IPS-NIHi7 (cell line): ENCODE results near the gene IL6ST.

ENCODE experiments used
- DNase-seq: peaks from one replicate; pipeline ENCODE4 v3.0.0; 2012; ENCODE audit warnings: mixed read lengths; ENCODE audit errors: extremely low spot score

The IL6ST gene

DNA sequence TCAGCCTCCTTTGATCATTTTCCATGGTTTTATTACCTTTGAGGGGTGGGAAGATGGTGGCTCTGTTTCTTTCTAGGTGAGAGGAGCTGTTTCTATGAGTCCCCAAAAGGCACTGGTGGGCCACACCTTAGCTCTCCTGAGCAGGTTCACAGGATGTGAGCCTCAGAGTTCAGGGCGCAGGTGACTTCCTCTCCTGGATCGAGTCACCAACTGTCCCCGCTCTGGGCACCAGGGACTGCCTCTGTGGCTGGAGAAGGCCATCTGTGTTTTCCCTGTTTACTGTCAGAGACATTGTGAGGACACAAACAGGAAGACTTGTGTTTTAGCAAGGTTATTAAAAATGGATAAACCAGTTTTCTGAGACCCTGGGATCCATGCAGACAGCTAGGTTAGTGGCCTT is 75.1 kb downstream of the IL6ST start:
- no peak for DNase-seq

DNA sequence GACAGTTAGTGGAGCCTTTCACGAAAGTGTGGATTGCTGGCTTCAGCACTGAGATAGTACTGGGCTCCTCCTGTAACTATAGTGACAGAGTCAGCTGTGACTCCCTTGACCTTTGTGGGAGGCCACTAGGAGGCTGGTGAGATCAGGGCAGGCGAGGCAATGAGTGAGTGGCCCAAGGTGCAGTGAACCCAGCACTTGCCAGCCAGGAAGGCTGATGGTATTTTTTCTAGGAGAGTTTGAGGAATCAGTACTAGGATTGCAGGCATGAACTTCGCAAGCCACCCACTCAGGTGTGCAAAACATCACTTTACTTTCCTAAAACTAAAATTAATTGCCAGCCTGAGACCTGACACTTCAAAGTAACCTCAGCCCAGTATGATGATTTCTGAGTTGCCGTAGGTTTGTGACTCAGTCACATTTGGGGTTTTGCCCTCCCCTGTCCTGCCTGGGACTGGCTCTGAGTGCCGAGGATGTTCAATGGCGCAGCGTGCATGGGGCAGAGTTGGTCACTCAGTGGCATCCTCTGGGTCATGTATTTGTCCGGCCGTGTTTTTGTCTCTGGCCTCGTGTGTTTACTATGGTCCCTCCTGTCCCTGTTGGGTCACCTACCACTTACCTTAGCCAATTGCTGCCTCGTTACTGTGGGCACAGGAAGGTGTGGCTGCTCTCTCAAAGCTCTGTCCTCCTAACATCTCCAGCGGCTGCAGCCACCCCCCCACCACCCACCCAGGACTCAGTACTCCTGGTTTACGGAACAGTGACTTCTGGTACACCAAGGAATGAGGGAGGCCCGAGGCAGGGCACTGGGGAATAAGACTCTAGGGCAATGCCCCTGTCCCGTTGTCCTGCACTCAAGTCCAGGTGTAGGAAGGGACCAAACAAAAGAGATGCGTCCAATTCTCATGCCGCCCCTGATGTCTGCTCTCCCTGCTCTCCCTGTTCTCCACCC is 76.4 kb downstream of the IL6ST start:
- DNase-seq, result peak; percentile 3

DNA sequence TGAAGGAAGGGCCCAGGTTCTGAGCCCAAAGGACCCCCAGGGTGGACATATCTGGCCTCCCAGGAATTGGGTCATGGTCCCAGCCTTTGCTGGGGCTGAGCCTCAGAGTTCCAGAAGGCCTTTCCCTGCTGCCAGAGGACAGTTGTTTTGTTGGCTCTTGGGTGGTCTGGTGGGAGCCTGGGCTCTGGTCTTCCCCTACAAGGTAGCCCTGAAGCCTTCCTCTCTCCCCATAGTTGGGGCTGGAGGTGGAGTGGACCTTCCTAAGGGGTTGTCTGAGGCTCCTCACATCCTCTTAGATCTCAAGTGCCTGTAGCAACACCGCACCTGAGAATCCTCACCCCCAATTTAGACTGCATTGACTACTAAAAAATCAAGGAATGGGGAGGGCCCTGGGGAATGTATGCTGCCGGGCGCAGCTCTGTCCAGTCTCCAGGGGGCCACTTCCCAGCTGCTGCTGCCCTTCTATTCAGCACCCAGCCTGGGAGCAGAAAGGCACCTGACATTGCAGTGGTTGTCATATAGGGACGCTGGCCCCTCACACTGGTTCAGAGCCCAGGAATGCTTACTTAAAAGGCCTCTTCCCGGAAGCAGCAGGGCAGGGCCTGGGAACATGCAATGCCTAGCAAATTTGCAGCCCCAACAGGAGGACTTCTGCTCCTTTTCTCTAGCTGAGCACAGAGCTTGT is 77.2 kb downstream of the IL6ST start:
- DNase-seq, result no peak

DNA sequence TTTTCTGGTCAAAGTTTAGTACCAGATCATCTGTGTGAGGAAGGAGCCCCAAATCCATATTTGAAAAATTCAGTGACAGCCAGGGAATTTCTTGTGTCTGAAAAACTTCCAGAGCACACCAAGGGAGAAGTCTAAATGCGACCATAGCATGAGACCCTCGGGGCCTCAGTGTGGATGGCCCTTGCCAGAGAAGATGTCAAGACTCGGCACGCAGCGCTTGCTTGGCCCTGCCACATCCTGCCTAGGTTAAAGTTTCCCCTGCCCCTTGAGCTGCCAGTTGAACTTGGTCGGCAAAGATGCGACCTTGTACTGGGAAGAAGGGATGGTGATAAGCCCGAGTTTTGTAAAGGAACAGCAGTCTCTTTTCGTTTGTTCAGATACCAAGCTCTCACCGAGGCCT is 77.8 kb downstream of the IL6ST start:
- no peak for DNase-seq

DNA sequence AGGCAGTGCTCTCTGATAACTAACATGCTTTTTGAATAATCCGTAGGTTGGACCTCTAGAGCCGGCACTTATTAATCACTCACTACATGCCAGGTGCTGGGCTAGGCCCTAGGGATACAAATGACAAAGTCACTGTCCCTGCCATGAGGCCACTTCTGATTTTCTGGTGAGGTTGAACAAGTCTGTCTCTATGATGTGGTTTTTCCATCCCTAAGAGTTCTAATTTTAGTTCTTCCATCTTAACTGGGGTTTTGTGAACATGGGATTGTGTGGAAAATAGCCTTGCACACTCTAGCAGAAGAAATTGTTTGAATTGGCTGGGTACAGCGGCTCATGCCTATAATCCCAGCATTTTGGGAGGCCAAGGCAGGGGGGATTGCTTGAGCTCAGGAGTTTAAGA is 79.0 kb downstream of the IL6ST start:
- DNase-seq, result no peak

DNA sequence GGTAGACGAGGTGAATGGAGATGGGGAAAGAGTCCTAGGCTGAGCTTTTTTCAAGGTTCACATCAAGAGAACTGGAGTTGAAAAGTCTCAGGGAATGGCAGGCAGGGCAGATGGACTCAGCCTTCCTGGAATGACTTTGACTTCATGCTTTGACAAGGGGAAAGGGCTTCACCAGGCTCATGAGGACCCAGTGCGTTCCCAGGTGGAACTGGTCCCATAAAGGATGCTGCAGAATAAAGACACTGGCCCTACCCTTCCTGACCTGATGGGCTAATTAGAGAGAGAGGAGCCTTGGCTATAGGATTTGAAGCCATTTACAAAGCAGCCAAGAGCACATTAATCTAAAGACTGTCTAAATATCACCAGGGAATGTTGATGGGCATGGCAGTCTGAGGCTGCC is 79.8 kb downstream of the IL6ST start:
- no peak for DNase-seq

DNA sequence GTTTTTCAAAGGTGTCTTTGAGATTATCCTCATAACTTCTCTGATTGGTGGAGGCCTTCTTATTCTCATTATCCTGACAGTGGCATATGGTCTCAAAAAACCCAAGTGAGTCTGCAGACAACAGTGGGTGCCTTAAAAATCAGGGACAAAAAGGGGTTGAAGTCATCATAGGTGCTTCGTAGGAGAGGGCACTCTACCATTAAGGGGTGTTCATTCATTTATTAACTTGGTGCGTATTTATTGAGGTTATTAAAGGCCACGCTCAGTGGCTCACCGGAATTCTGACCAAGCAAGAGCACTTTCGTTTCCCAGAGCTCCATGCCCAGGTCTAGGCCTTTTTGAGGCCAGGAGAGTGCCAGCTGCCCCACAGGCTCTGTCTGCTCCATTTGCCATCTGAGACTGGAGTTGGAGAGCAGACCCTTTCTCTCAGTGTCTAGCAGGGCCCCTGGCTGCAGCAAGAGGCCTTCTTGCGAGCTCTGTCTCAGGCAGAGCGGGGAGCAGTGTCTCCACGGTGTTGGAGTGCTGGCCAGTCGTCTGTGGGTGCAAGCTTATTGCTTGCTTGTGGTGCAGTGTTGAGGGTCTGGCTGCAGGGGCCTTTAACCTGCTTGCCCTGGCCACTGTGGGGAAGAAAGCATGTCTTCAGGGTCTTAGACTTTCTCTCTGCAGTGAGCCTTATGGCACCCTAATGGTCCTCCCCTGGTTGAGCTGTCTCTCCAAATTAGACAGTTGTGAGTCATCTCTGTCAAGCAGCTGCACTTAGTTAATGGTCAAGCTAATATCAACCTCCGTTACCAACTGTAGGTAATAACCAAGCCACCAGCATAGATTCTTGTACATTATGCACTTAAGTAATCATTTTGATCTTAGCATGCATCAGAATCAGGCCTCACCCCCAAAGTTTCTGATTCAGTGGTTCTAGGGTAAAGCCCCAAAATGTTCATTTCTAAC is 81.0 kb downstream of the IL6ST start:
- DNase-seq, result no peak

DNA sequence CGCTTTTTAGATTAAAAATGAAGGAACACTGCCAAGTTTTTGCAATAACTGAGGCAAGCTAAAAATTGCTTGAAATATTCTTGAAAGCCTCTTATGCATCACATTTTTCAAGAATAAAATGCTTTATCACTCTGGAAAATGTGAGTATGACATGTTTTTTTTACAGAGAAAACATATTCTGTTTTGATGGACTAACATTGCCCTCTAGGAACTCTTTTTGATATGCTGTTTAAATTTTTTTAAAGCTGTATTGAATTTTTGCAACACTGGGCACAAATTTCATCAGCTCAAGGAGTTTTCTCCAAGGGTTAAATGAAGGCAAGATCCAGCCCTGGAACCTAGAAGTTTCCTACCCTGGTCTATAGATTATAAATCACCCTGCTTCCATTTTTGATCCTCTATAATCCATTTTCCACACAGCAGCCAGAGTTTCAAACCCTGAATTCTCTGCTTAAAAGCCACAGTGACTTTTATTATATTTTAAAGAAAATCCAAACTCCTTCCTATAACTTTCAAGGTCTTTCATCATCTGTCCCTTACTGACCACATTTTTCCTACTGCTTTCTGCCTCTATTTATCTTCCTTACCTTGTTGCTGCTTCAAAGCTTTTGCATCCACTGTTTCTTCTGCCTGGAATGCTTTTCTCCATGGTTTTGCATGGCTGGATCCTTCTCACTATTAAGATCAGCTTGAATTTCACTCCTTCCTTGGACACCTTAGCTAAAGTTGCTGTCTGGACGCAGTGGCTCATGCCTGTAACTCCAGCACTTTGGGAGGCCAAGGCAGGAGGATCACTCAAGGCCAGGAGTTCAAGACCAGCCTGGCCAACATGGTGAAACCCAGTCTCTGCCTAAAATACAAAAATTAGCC is 82.7 kb downstream of the IL6ST start:
- no peak for DNase-seq

DNA sequence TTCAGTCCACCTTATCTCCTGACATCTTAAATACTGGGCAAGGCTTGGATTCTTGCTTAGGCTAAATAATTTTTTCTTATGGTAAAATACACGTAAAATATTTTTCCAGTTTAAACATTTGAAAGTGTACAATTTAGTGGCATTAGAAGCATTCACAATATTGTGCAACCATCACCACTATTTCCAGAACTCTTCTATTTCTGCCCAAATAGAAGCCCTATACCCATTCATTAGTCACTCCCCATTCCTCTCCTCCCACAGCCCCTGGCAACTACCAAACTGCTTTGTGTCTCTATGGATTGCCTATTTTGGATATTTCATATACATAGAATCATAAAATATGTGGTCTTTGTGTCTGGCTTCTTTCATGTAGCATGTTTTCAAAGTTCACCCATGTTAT is 86.0 kb downstream of the IL6ST start:
- DNase-seq, result no peak

DNA sequence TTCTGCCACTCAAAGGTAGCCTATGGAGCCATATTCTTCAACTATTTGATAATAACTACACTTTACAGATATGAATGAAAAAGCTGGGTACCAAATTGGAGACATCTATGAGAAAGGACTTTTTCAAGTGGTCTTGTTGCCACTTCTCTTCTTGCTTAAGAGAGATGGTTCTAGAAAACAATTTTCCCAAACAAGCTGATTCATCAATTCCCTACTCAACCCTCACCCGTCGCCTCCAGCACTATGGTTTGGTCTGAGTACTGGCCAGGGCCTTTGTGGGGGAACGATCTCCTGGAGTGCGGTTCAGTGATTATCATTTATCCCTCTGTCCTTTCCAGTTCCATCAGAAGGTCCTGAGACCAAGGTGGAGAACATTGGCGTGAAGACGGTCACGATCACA is 86.8 kb downstream of the IL6ST start:
- no peak for DNase-seq

DNA sequence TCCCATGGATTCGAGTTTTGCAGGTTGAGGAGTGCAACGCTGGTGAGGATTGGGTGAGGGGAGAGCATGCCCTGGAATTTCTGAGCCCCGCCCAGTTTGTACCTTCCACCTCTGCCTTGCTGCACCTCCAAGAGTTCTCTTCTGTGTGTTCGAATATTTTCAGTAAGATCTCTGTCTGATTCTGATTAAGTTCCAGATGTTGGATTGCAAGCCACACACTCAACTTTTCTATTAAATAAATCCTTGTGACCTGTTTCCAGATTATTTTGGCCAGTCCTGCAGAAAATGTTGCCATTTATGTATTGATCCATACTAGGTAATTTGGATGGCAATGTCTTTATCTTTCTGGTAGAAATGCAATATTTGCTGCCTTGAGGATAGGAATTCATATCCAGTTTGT is 89.5 kb downstream of the IL6ST start:
- DNase-seq, result no peak

DNA sequence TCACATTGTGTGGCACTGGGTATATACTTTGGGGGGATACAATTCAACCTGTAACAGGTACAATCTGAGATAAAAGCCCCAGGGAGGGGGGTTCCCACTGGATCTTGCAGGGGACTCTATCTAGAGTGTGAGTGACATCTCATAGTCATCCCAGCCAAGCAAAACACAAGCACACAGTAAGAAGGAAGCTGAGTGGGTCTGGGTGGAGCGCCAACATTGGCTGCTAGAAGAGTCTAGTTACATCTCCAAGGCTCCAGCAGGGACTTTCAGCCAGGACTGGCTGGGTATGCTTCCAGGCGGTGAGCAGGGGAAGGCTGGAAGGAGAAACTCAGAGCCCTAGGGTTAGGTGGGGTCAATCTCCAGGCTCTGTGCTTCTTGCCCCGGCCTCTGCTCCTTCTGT is 90.6 kb downstream of the IL6ST start:
- DNase-seq, result no peak

DNA sequence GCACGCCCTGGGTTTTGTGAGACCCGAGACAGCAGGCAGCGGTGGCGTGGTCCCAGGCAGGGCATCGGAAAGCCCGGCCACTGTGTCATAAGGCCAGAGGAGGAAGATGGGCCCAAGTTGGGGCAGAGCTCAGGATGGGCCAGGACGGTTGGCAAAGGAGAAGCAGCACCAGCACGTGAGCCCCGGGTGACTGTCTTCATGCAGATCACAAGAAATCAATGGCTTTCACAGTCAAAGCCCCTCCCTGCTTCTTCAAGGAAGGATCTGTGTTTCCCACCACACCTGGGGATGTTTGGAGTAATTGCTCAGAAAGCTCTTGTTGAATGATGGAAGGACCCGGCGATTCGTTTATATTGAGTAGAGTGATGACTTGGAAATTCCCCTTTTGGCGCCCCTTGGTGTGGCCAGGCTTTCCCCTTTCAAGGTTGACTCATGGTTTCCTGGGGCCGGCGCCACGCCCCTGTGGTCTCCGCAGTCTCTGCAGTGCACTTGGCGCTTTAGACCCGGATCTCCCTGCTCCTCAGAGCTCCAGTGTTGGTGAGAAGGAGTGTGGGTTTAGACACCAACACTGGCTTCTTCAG is 91.6 kb downstream of the IL6ST start:
- peak; percentile 40 for DNase-seq

DNA sequence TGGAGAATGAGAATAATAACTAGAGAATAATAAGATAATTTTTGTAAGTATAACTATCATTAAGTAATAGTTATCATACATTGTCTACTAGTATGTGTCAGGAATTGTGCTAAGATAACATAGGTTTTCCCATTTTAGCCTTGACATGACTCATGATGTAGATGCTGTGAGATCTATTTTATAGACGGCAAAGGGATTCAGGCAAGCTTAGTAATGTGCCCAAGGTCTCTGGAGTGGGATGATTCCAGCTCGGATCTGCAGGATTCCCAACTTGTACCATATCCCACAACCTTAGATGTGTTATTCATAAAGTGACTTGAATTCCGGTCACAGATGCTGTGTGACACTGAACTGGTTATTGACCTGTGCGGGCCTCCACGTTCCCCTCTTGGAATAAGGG is 92.1 kb downstream of the IL6ST start:
- no peak for DNase-seq

DNA sequence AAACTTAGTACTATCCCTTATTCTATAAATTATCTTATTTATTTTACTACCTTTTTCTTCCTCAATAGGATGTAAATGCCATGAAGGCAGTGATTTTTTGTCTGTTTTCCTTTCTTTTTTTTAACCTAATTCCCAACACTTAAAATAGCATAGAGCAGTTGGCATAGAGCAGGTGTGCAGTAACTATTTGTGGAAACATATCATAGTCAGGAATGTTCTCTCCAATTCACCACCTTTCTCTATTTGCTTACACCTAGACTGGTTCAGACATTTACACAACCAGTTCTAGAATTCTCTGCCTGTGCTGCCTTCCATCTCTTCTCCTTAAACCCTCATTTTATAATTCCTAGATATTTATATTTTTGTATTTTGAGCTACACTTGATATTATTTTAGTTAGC is 94.0 kb downstream of the IL6ST start:
- no peak for DNase-seq

DNA sequence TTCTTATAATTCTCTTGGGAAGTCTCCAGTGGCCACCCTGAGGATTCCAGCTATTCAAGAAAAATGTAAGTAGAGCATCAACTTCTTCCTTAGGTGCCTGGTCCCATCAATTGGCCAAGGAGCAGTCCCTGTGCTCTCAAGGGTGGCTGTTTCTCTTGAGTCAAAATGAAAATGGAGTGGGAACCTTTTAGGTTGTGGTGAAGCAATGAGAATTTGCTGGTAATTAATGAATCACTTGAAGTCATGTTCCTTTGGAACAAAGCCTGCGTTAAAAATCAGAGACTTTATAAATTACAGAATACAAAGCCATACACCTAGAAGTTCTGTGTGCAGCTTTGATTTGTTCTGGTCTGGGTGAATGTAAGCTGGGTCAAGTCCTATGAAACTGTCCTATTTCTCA is 94.7 kb downstream of the IL6ST start:
- DNase-seq, result no peak

DNA sequence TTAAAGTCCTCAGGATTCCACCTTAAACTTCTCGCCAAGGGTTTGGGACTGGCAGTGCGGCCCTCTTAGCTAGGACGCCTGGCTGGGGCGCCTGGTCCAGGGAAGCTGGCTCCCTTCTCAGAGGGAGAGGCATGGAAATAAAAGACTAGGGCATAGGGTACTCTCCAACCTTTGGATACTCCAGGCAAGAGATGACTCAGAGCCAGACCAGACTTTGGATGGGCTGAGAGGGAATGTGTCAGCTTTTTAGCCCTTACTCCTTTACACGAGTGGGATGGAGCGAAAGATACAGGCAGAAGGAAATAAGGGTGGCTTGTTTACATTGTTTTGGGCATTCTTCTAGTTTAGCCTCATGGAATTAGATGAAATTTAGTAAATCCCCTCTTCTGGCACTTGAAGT is 95.4 kb downstream of the IL6ST start:
- no peak for DNase-seq

DNA sequence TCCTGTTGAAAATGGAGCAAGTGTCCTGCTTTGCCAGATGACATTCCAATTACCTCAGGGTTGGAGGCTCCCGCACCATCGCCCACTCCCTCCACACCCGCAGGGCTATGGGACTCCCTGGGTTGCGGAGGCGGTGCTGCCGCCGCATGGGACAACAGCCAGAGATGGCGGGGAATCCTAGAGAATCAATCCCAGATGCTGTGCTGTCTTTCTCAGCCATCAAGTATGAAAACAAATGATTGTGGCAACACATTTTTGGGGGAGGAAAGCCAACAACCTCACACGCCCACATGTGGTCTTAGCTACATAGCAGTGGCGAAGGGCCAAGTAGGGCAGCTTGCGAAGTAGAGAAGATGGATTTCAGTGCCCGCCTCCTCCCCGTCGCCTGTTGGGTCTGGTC is 96.9 kb downstream of the IL6ST start:
- DNase-seq, result no peak

DNA sequence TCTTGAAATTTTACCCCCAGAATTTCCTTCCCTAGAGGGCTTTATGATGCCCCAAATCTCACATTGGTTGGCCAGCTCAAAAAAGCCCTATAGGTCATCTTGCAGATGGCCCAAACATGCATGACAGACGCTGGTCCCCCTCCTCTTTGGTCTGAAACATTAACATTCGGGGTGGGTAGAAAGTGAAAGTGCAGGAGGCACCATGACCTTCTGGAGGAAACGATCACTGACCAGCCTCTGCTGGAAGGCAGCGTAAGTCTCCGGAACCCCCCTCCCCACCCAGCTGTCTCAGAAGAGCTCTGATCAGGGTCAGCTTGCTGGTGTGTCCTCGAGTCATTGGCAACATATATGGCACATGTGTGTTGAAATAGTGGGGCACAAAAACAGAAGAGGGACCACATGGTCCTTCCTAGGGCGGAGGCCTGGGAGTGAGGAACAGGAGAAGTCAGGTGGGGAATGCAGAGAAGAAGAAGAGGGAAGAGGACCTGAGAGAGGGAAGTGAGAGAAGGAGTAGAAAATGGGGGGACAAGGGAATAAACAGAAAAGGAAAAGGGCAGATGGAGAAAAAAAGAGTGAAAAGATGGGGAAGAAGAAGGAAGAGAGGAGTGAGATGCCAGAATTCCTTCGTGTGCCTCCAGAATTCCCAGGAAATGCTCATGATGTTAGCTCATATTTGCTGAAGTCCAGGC is 97.4 kb downstream of the IL6ST start:
- no peak for DNase-seq

DNA sequence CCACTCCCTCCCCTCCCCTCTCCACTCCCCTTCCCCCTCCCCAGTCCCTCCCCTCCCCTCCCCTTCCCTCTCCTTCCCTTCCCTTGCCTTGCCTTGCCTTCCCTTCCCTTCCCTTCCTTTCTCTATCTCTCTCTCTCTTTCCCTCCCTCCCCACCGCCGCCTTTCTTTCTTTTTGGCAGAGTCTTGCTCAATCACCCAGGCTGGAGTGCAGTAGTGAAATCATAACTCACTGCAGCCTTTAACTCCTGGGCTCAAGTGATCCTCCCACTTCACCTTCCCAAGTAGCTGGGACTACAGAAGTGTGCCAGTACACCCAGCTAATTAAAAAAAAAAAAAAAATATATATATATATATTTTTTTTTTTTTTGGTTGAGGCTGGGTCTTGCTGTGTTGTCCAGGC is 98.1 kb downstream of the IL6ST start:
- DNase-seq, result no peak
